B cell (primary cell): ENCODE measurements around the gene RASSF8. TPM values are rescaled to one million over a fixed set of nuclear protein-coding genes. Genes with fewer than 3 reads are reported as not detected.

ENCODE experiments used
- ATAC-seq: fragments of 200-7000 bp; cut with Tn5 transposase; one replicate; pipeline ENCODE4 v1.10.0; 2021; ENCODE audit warnings: low read depth, mild to moderate bottlenecking, moderate number of reproducible peaks, moderate library complexity
- CTCF ChIA-PET: fragments of 350-600 bp; sonication (Branson Sonifier 250); formaldehyde crosslinking; loops from one replicate; lab custom pipeline; 2021; ENCODE audit warnings: antibody characterized with exemption, inconsistent platforms; lab: Charles Lee
- POLR2A ChIA-PET: fragments of 350-600 bp; sonication (Branson Sonifier 250); formaldehyde crosslinking; loops from one replicate; lab custom pipeline; 2021; ENCODE audit warnings: antibody characterized with exemption; lab: Charles Lee
- DNase-seq: peaks from one replicate; pipeline ENCODE4 v3.0.0; 2013
- H2AFZ ChIP-seq: 2 replicates; pipeline ENCODE4 v1.6.1; 2012; ENCODE audit warnings: mild to moderate bottlenecking, low read depth, low read length; ENCODE audit not compliant: insufficient read depth, poor library complexity, severe bottlenecking
- H3K27ac ChIP-seq, 2 donors: 1 replicate in 1 of 2; 2 replicates in 1 of 2; pipeline ENCODE4 v1.5.1; 2012 to 2013; ENCODE audit warnings: low read length in 2 of 2, mild to moderate bottlenecking in 2 of 2, moderate library complexity in 1 of 2
- H3K27me3 ChIP-seq, 4 experiments: fragments of 200-600 bp in 1 of 4; sonication (generic) in 1 of 4; replicated peaks in 1 of 4; 1 replicate in 2 of 4; 2 replicates in 2 of 4; pipeline versions ENCODE4 v1.6.1 to v1.7.0; 2013 to 2016; ENCODE audit warnings: low read length in 3 of 4, mild to moderate bottlenecking in 2 of 4, mixed read lengths in 1 of 4, moderate library complexity in 1 of 4; ENCODE audit not compliant: insufficient read depth in 4 of 4, control insufficient read depth in 3 of 4; ENCODE audit errors: control extremely low read depth in 1 of 4
- H3K36me3 ChIP-seq, 2 experiments: replicated peaks in 1 of 2; 1 replicate in 1 of 2; 2 replicates in 1 of 2; pipeline versions ENCODE4 v1.6.1 to v1.7.1; 2013; ENCODE audit warnings: low read length in 1 of 2; ENCODE audit not compliant: insufficient read depth in 2 of 2, control insufficient read depth in 1 of 2; ENCODE audit errors: control extremely low read depth in 1 of 2, extremely low read depth in 1 of 2
- H3K4me1 ChIP-seq, 2 donors: fragments of 200-600 bp in 1 of 2; sonication (generic) in 1 of 2; 1 replicate in 1 of 2; 2 replicates in 1 of 2; pipeline versions ENCODE4 v1.5.1 to v1.6.1; 2013 to 2017; ENCODE audit warnings: low read length in 2 of 2; ENCODE audit not compliant: control insufficient read depth in 2 of 2, insufficient read depth in 2 of 2
- H3K4me2 ChIP-seq: replicated peaks from 2 replicates; pipeline ENCODE3; 2012; ENCODE audit warnings: mild to moderate bottlenecking, low read depth, low read length; ENCODE audit not compliant: poor library complexity, severe bottlenecking
- H3K4me3 ChIP-seq, 5 experiments: fragments of 200-600 bp in 1 of 5; sonication (generic) in 1 of 5; 1 replicate in 3 of 5; 2 replicates in 2 of 5; pipeline versions ENCODE4 v1.5.1 to v1.7.0; 2011 to 2016; ENCODE audit warnings: low read length in 4 of 5, mild to moderate bottlenecking in 4 of 5, low read depth in 2 of 5, control low read depth in 1 of 5, moderate library complexity in 1 of 5; ENCODE audit not compliant: insufficient read depth in 1 of 5; ENCODE audit errors: control extremely low read depth in 1 of 5, extremely low read depth in 1 of 5
- H3K79me2 ChIP-seq: fragments of 200-600 bp; sonication (generic); one replicate; pipeline ENCODE4 v1.6.0; 2016; ENCODE audit warnings: low read length; ENCODE audit not compliant: control insufficient read depth, insufficient read depth
- H3K9ac ChIP-seq: fragments of 200-600 bp; sonication (generic); 2 replicates; pipeline ENCODE4 v1.6.1; 2017; ENCODE audit warnings: mild to moderate bottlenecking, low read length, moderate library complexity
- H3K9me3 ChIP-seq, 3 donors: one replicate each; pipeline versions ENCODE4 v1.6.1 to v1.7.1; 2013; ENCODE audit warnings: low read length in 2 of 3; ENCODE audit not compliant: control insufficient read depth in 2 of 3, insufficient read depth in 1 of 3; ENCODE audit errors: control extremely low read depth in 1 of 3
- H4K20me1 ChIP-seq: 2 replicates; pipeline ENCODE4 v1.6.0; 2012; ENCODE audit warnings: mild to moderate bottlenecking, low read length; ENCODE audit not compliant: insufficient read depth, control insufficient read depth, poor library complexity, severe bottlenecking
- H3K27ac Mint-ChIP-seq: one replicate; pipeline ENCODE4 v1.8.0; 2021; ENCODE audit warnings: mixed read lengths
- H3K27me3 Mint-ChIP-seq: one replicate; pipeline ENCODE4 v1.8.0; 2021; ENCODE audit warnings: mixed read lengths
- H3K4me1 Mint-ChIP-seq: one replicate; pipeline ENCODE4 v1.8.0; 2021; ENCODE audit warnings: mixed read lengths
- H3K4me3 Mint-ChIP-seq: one replicate; pipeline ENCODE4 v1.8.0; 2021; ENCODE audit warnings: mixed read lengths
- H3K9me3 Mint-ChIP-seq: one replicate; pipeline ENCODE4 v1.8.0; 2022; ENCODE audit warnings: mixed read lengths; ENCODE audit not compliant: insufficient read depth
- CTCF ChIP-seq: fragments of 200-600 bp; IDR thresholded peaks from one replicate; pipeline ENCODE4 v1.8.0; 2022; ENCODE audit warnings: antibody characterized with exemption, mild to moderate bottlenecking
- EZH2 ChIP-seq: IDR thresholded peaks from 2 replicates; pipeline ENCODE4 v1.6.1; 2012; ENCODE audit warnings: borderline replicate concordance, low read depth, mild to moderate bottlenecking, moderate library complexity, low read length; ENCODE audit not compliant: insufficient read depth, poor library complexity, severe bottlenecking
- WGBS: methylation state at CpG from one replicate; pipeline ENCODE4 v1.1.5; 2013; ENCODE audit warnings: missing lambda C conversion rate; ENCODE audit not compliant: insufficient coverage; 5-methylcytosine and 5-hydroxymethylcytosine counted together
- intact Hi-C: fragments of 100-400 bp; cut with micrococcal nuclease; formaldehyde crosslinking; loops from one replicate; pipeline ENCODE4 v1.10.0; 2022
- polyA plus RNA-seq: library from polyadenylated mRNA; depleted of rRNA; stranded (reverse); fragments of >200 nt; gene quantifications from 2 replicates; pipeline ENCODE4 v1.2.3, GENCODE V29; 2012
- total RNA-seq, 2 donors: library from RNA; stranded (reverse); fragments of 120-200 nt in 1 of 2; gene quantifications; 1 replicate in 1 of 2; 2 replicates in 1 of 2; pipeline versions ENCODE4 v1.2.3 to v1.2.4, GENCODE V29; 2013 to 2022

The RASSF8 gene
- total and polyA plus RNA-seq, 2 donors (not counting 1 experiment from before 2014, with no cell fraction given) = 0.01 to 0.49 TPM

GRCh38 chr12:25979563-25979962, 21.1 kb downstream of the RASSF8 start:
- Mint-ChIP-seq H3K9me3 (no peaks in the 10 kb centered on the region), H3K4me3 (no peak overlapping the region), H3K27ac (no peak overlapping the region), H3K27me3 (peaks cover 37% of the 10 kb centered on the region), H3K4me1 (no peaks in the 10 kb centered on the region)
- H3K4me3 ChIP-seq = no peak overlapping the region
- intact Hi-C loops = no loop called here
- no peak overlapping the region for H2AFZ ChIP-seq
- no peak overlapping the region for H3K27ac ChIP-seq
- no peak overlapping the region for H3K9ac ChIP-seq
- H4K20me1 ChIP-seq = no peaks in the 10 kb centered on the region
- ChIA-PET CTCF (no interaction called here), POLR2A (no interaction called here)
- H3K9me3 ChIP-seq = no peaks in the 10 kb centered on the region
- ATAC-seq (no peak), DNase-seq (no peak)
- no peaks in the 10 kb centered on the region for H3K36me3 ChIP-seq
- H3K4me1 ChIP-seq = no peaks in the 10 kb centered on the region
- H3K27me3 ChIP-seq = peaks cover 0 to 6% (median under 1%) of the 10 kb centered on the region in 4 experiments
- H3K4me2 ChIP-seq = no peak overlapping the region
- no peaks in the 10 kb centered on the region for H3K79me2 ChIP-seq
- no peak for TF ChIP-seq CTCF
- no peak for TF ChIP-seq EZH2
- 100% methylated on average over 1 of the region's 2 CpGs for WGBS

GRCh38 chr12:25980035-25980434, 21.6 kb downstream of the RASSF8 start:
- no peaks in the 10 kb centered on the region for H3K9me3 Mint-ChIP-seq
- no peak overlapping the region for H3K27ac Mint-ChIP-seq
- Histone ChIP-seq H3K4me3 (no peak overlapping the region), H4K20me1 (no peaks in the 10 kb centered on the region), H3K27ac (no peak overlapping the region), H3K9ac (no peak overlapping the region), H3K27me3 (peaks cover 0 to 6% (median under 1%) of the 10 kb centered on the region in 4 experiments), H3K9me3 (no peaks in the 10 kb centered on the region), H3K4me1 (no peaks in the 10 kb centered on the region), H2AFZ (no peak overlapping the region), H3K36me3 (no peaks in the 10 kb centered on the region), H3K79me2 (no peaks in the 10 kb centered on the region), H3K4me2 (no peak overlapping the region)
- DNase-seq (no peak), ATAC-seq (no peak)
- POLR2A ChIA-PET = no interaction called here
- H3K4me1 Mint-ChIP-seq = no peaks in the 10 kb centered on the region
- intact Hi-C loops = no loop called here
- CTCF ChIA-PET = no interaction called here
- H3K27me3 Mint-ChIP-seq = peaks cover 32% of the 10 kb centered on the region
- no peak overlapping the region for H3K4me3 Mint-ChIP-seq
- TF ChIP-seq CTCF (no peak), EZH2 (no peak)
- no CpG with 5 or more reads among the region's 4 CpGs for WGBS
